Endothelial cell (in vitro differentiated cells): ENCODE measurements around the gene GSC2. TPM values are rescaled to one million over a fixed set of nuclear protein-coding genes. Genes with fewer than 3 reads are reported as not detected.

Experiments
- DNase-seq: peaks from one replicate; pipeline ENCODE4 v3.0.0; 2021; ENCODE audit warnings: low spot score
- H3K27ac Mint-ChIP-seq: one replicate; pipeline ENCODE4 v1.8.0; 2021; ENCODE audit warnings: mixed read lengths, inconsistent platforms; ENCODE audit not compliant: unreplicated experiment
- H3K27me3 Mint-ChIP-seq: one replicate; pipeline ENCODE4 v1.8.0; 2021; ENCODE audit warnings: mild to moderate bottlenecking, moderate library complexity, mixed read lengths, inconsistent platforms; ENCODE audit not compliant: unreplicated experiment
- H3K36me3 Mint-ChIP-seq: one replicate; pipeline ENCODE4 v1.8.0; 2021; ENCODE audit warnings: mild to moderate bottlenecking, low read depth, mixed read lengths, inconsistent platforms; ENCODE audit not compliant: unreplicated experiment
- H3K4me1 Mint-ChIP-seq: one replicate; pipeline ENCODE4 v1.8.0; 2021; ENCODE audit warnings: mild to moderate bottlenecking, mixed read lengths, inconsistent platforms; ENCODE audit not compliant: unreplicated experiment
- H3K4me3 Mint-ChIP-seq: one replicate; pipeline ENCODE4 v1.8.0; 2021; ENCODE audit warnings: mild to moderate bottlenecking, mixed read lengths, inconsistent platforms; ENCODE audit not compliant: unreplicated experiment
- H3K9me3 Mint-ChIP-seq: one replicate; pipeline ENCODE4 v1.8.0; 2021; ENCODE audit warnings: mixed read lengths, inconsistent platforms; ENCODE audit not compliant: unreplicated experiment
- CTCF ChIP-seq: fragments of 200-600 bp; sonication (generic); IDR thresholded peaks from one replicate; pipeline ENCODE4 v1.5.0; 2021; ENCODE audit warnings: antibody characterized with exemption; ENCODE audit not compliant: unreplicated experiment
- total RNA-seq: library from RNA; stranded (reverse); fragmentation: NEBNext Ultra II Directional; extraction: Animal tissue kit (Norgen Biotek cat#: 25700); gene quantifications from one replicate; pipeline ENCODE4 v1.2.1, GENCODE V29; 2021; ENCODE audit not compliant: unreplicated experiment

GSC2 gene
- total RNA-seq, 1 donor from 2014 or later = not detected

- H3K4me3 Mint-ChIP-seq = no peak overlapping the region
Observed at GRCh38 chr22:19105867-19106802, 44.0 kb downstream of the GSC2 start.

GRCh38 chr22:19105456-19105855 lies 44.6 kb downstream of the GSC2 start:
- no peak overlapping the region for H3K4me3 Mint-ChIP-seq
- H3K9me3 Mint-ChIP-seq = no peaks in the 10 kb centered on the region
- H3K4me1 Mint-ChIP-seq = peaks cover 15% of the 10 kb centered on the region
- DNase-seq = no peak
- H3K27ac Mint-ChIP-seq = no peak overlapping the region
- no peaks in the 10 kb centered on the region for H3K27me3 Mint-ChIP-seq
- no peak for TF ChIP-seq CTCF
- no peaks in the 10 kb centered on the region for H3K36me3 Mint-ChIP-seq

More at GRCh38 chr22:19105867-19106802, 44.0 kb downstream of the GSC2 start:
- Mint-ChIP-seq H3K27me3 (no peaks in the 10 kb centered on the region), H3K27ac (no peak overlapping the region), H3K9me3 (no peaks in the 10 kb centered on the region), H3K4me1 (peaks cover 15% of the 10 kb centered on the region), H3K36me3 (no peaks in the 10 kb centered on the region)
- no peak for TF ChIP-seq CTCF
- DNase-seq = peak; percentile 26

- Mint-ChIP-seq H3K4me1 (peaks cover 3% of the 10 kb centered on the region), H3K27me3 (no peaks in the 10 kb centered on the region), H3K9me3 (no peaks in the 10 kb centered on the region), H3K36me3 (no peaks in the 10 kb centered on the region), H3K4me3 (no peak overlapping the region), H3K27ac (no peak overlapping the region)
- no peak for DNase-seq
- TF ChIP-seq CTCF = no peak
Observed at GRCh38 chr22:19103880-19104821, 45.9 kb downstream of the GSC2 start.

- Mint-ChIP-seq H3K27me3 (no peaks in the 10 kb centered on the region), H3K36me3 (no peaks in the 10 kb centered on the region), H3K9me3 (no peaks in the 10 kb centered on the region), H3K4me3 (no peak overlapping the region), H3K4me1 (no peaks in the 10 kb centered on the region), H3K27ac (no peak overlapping the region)
- no peak for TF ChIP-seq CTCF
- DNase-seq = no peak
Observed at GRCh38 chr22:19098157-19098556, 51.9 kb downstream of the GSC2 start.
